Measurements from ENCODE around the gene NCAPH2. TPM values are rescaled to one million over a fixed set of nuclear protein-coding genes. Genes with fewer than 3 reads are reported as not detected.

NCAPH2 gene
- total and polyA plus RNA-seq, 2 of the 13 experiments (the other 11 are each of a cell fraction or from before 2014, with no cell fraction given): 28.1 to 64.4 TPM

GRCh38 chr22:50468626-50469025, 39.4 kb upstream of the NCAPH2 start:
- Histone ChIP-seq H3K9me3 (ENCODE audit: low read length) (no peaks in the 10 kb centered on the region), H2AFZ (ENCODE audit: low read length) (no peak overlapping the region), H3K27ac (ENCODE audit: extremely low read length, insufficient read depth, low read length) (no peak overlapping the region), H3K4me2 (ENCODE audit: low read depth, low read length) (no peak overlapping the region), H3K79me2 (ENCODE audit: insufficient read depth, low read length) (peaks cover 43% of the 10 kb centered on the region), H3K4me1 (ENCODE audit: insufficient read depth, low read length) (peaks cover 38% of the 10 kb centered on the region), H4K20me1 (ENCODE audit: insufficient read depth, low read length) (peaks cover 31% of the 10 kb centered on the region), H3K27me3 (ENCODE audit: control insufficient read depth in 1 of 2, insufficient read depth in 2 of 2, low read length in 2 of 2) (no peaks in the 10 kb centered on the region), H3K4me3 (replicated peaks in 1 of 3; ENCODE audit: insufficient read depth in 1 of 3, low read depth in 2 of 3, low read length in 3 of 3) (no peak overlapping the region), H3K9ac (ENCODE audit: insufficient read depth, low read depth, low read length) (no peak overlapping the region), H3K36me3 (replicated peaks in 1 of 2; ENCODE audit: control insufficient read depth in 1 of 2, insufficient read depth in 2 of 2, low read length in 2 of 2) (peaks cover 21 to 39% of the 10 kb centered on the region in 2 experiments; a peak in 4 of 5 replicates)
- intact Hi-C loops (cut with micrococcal nuclease; ENCODE audit: unreplicated experiment) (no loop called here), in situ Hi-C loops (cut with HindIII; ENCODE audit: extremely low pct_ligation_motif_present, low pct_unique_long_range_greater_than_20kb) (no loop called here)
- FAIRE-seq: no peak
- ATAC-seq: no peak
- TF ChIP-seq, protein P1, sequence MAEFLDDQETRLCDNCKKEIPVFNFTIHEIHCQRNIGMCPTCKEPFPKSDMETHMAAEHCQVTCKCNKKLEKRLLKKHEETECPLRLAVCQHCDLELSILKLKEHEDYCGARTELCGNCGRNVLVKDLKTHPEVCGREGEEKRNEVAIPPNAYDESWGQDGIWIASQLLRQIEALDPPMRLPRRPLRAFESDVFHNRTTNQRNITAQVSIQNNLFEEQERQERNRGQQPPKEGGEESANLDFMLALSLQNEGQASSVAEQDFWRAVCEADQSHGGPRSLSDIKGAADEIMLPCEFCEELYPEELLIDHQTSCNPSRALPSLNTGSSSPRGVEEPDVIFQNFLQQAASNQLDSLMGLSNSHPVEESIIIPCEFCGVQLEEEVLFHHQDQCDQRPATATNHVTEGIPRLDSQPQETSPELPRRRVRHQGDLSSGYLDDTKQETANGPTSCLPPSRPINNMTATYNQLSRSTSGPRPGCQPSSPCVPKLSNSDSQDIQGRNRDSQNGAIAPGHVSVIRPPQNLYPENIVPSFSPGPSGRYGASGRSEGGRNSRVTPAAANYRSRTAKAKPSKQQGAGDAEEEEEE (CRISPR knock-in tag; IDR thresholded peaks at IDR 0.05; ENCODE audit: borderline replicate concordance): no peak
- TF ChIP-seq ZBTB7B (CRISPR knock-in tag; IDR thresholded peaks at IDR 0.05): no peak
- TF ChIP-seq, protein P2, sequence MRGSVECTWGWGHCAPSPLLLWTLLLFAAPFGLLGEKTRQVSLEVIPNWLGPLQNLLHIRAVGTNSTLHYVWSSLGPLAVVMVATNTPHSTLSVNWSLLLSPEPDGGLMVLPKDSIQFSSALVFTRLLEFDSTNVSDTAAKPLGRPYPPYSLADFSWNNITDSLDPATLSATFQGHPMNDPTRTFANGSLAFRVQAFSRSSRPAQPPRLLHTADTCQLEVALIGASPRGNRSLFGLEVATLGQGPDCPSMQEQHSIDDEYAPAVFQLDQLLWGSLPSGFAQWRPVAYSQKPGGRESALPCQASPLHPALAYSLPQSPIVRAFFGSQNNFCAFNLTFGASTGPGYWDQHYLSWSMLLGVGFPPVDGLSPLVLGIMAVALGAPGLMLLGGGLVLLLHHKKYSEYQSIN (CRISPR knock-in tag; IDR thresholded peaks at IDR 0.05; ENCODE audit: borderline replicate concordance): no peak
- no peak for TF ChIP-seq DNMT1 (CRISPR knock-in tag; IDR thresholded peaks at IDR 0.05)
- TF ChIP-seq ZNF652 (CRISPR knock-in tag; IDR thresholded peaks at IDR 0.05; ENCODE audit: borderline replicate concordance, low read depth): no peak
- no peak for TF ChIP-seq SMARCC2 (IDR thresholded peaks at IDR 0.05)
- no peak for TF ChIP-seq ZNF225 (CRISPR knock-in tag; IDR thresholded peaks at IDR 0.05)
- TF ChIP-seq ZNF205 (CRISPR knock-in tag; IDR thresholded peaks at IDR 0.05): no peak
- no peak for TF ChIP-seq AGO2 (optimal IDR thresholded peaks at IDR 0.05; ENCODE audit: low read depth, low read length)
- POLR2A ChIA-PET: no interaction called here
- BruUV-seq (replicated peaks): no TSS peak
- no peak for DNase-seq (ENCODE audit: low spot score)
- WGBS (ENCODE audit: low lambda C conversion rate): 98% methylated on average over 6 of the region's 8 CpGs
- CTCF ChIA-PET (ENCODE audit: low intra/inter-chr PET ratio, low total read pairs): no interaction called here

Data from HepG2 (cell line).